HEK293 (cell line): Measurements from ENCODE around the gene AKAP9.
"Not testable (repeated sequence)": the region's sequence is repeated elsewhere in the genome, so short reads cannot be mapped to it uniquely, and the experiment has no call there.

Experiments
- CTCF ChIA-PET: fragments of 350-600 bp; formaldehyde crosslinking; extraction: SDS; loops from one replicate; lab custom pipeline; 2021; ENCODE audit warnings: antibody characterized with exemption; lab: Yijun Ruan, JAX
- POLR2A ChIA-PET: fragments of 300-600 bp; formaldehyde crosslinking; extraction: SDS; loops from one replicate; lab custom pipeline; 2020; ENCODE audit warnings: antibody characterized with exemption, inconsistent platforms; lab: Yijun Ruan, JAX
- H3K27ac ChIP-seq: fragments of 200-500 bp; sonication (Bioruptor generic); 2 replicates; pipeline ENCODE4 v1.5.1; 2014; ENCODE audit warnings: low read depth, low read length, control low read depth, inconsistent platforms; ENCODE audit errors: extremely low read depth
- H3K36me3 ChIP-seq, 2 experiments: fragments of 200-500 bp in 1 of 2; sonication (Bioruptor generic) in 1 of 2; 1 replicate in 1 of 2; 2 replicates in 1 of 2; pipeline ENCODE4 v1.5.1; 2014 to 2017; ENCODE audit warnings: inconsistent platforms in 2 of 2, low read length in 2 of 2; ENCODE audit not compliant: control insufficient read depth in 2 of 2, insufficient read depth in 1 of 2
- H3K4me1 ChIP-seq: fragments of 200-500 bp; sonication (Bioruptor generic); 2 replicates; pipeline ENCODE4 v1.5.1; 2014; ENCODE audit warnings: mild to moderate bottlenecking, low read length, inconsistent platforms; ENCODE audit not compliant: control insufficient read depth, insufficient read depth
- H3K4me3 ChIP-seq: 2 replicates; pipeline ENCODE4 v1.5.1; 2011; ENCODE audit warnings: low read depth, mild to moderate bottlenecking, control low read depth, low read length, moderate library complexity
- H3K9me3 ChIP-seq: fragments of 200-500 bp; sonication (Bioruptor generic); 2 replicates; pipeline ENCODE4 v1.5.1; 2014; ENCODE audit warnings: low read depth, low read length, inconsistent platforms; ENCODE audit not compliant: control insufficient read depth, insufficient read depth
- EGR2 ChIP-seq: fragments of 450-650 bp; formaldehyde crosslinking; IDR thresholded peaks from 2 replicates; pipeline ENCODE4 v1.5.1; 2016; ENCODE audit warnings: low read depth, missing biosample characterization, missing genetic modification characterization
- GLIS1 ChIP-seq: fragments of 450-650 bp; formaldehyde crosslinking; IDR thresholded peaks from 2 replicates; pipeline ENCODE4 v1.5.1; 2016; ENCODE audit warnings: missing biosample characterization, missing genetic modification characterization
- MYNN ChIP-seq: fragments of 450-650 bp; formaldehyde crosslinking; IDR thresholded peaks from 2 replicates; pipeline ENCODE4 v1.5.1; 2016; ENCODE audit warnings: missing biosample characterization, missing genetic modification characterization, borderline replicate concordance
- PRDM1 ChIP-seq: fragments of 450-650 bp; formaldehyde crosslinking; IDR thresholded peaks from 2 replicates; pipeline ENCODE4; 2016; ENCODE audit warnings: missing biosample characterization, missing genetic modification characterization
- SP7 ChIP-seq: fragments of 450-650 bp; formaldehyde crosslinking; IDR thresholded peaks from 2 replicates; pipeline ENCODE4 v1.5.1; 2016; ENCODE audit warnings: missing biosample characterization, missing genetic modification characterization
- YY2 ChIP-seq: fragments of 450-650 bp; formaldehyde crosslinking; IDR thresholded peaks from 2 replicates; pipeline ENCODE4 v1.5.1; 2016; ENCODE audit warnings: missing biosample characterization, missing genetic modification characterization
- ZIC2 ChIP-seq: fragments of 450-650 bp; formaldehyde crosslinking; IDR thresholded peaks from 2 replicates; pipeline ENCODE4 v1.5.1; 2016; ENCODE audit warnings: missing biosample characterization, missing genetic modification characterization
- ZNF16 ChIP-seq: fragments of 450-650 bp; formaldehyde crosslinking; IDR thresholded peaks from 2 replicates; pipeline ENCODE4 v1.5.1; 2016; ENCODE audit warnings: low read depth, missing biosample characterization, missing genetic modification characterization
- ZNF473 ChIP-seq: fragments of 450-650 bp; formaldehyde crosslinking; IDR thresholded peaks from 2 replicates; pipeline ENCODE4 v1.5.1; 2017; ENCODE audit warnings: missing biosample characterization, missing genetic modification characterization
- ZNF558 ChIP-seq: fragments of 450-650 bp; formaldehyde crosslinking; IDR thresholded peaks from 2 replicates; pipeline ENCODE4 v1.5.1; 2016; ENCODE audit warnings: missing biosample characterization, missing genetic modification characterization
- ZNF830 ChIP-seq: fragments of 450-650 bp; IDR thresholded peaks from 2 replicates; pipeline ENCODE4 v1.5.0; 2018; ENCODE audit warnings: missing biosample characterization, missing genetic modification characterization, low read depth, mild to moderate bottlenecking, moderate library complexity
- TF ChIP-seq, protein P1 (sequence below): fragments of 450-650 bp; formaldehyde crosslinking; IDR thresholded peaks from 2 replicates; pipeline ENCODE4 v1.5.1; 2016; ENCODE audit warnings: missing biosample characterization, missing genetic modification characterization
- TF ChIP-seq, protein P2 (sequence below): fragments of 450-650 bp; formaldehyde crosslinking; IDR thresholded peaks from 2 replicates; pipeline ENCODE4 v1.5.1; 2017; ENCODE audit warnings: missing biosample characterization, missing genetic modification characterization
- TF ChIP-seq, protein P3 (sequence below): fragments of 450-650 bp; formaldehyde crosslinking; IDR thresholded peaks from 2 replicates; pipeline ENCODE4 v1.5.1; 2016; ENCODE audit warnings: missing biosample characterization, missing genetic modification characterization

The AKAP9 gene

GRCh38 chr7:91892099-91892705 lies 48.5 kb upstream of the AKAP9 start:
- peak overlapping the region; percentile 34 for H3K27ac ChIP-seq
- H3K4me1 ChIP-seq, result peaks cover 12% of the 10 kb centered on the region
- POLR2A ChIA-PET, result no interaction called here
- no peaks in the 10 kb centered on the region for H3K36me3 ChIP-seq
- H3K4me3 ChIP-seq, result no peak overlapping the region
- TF ChIP-seq, protein P1, sequence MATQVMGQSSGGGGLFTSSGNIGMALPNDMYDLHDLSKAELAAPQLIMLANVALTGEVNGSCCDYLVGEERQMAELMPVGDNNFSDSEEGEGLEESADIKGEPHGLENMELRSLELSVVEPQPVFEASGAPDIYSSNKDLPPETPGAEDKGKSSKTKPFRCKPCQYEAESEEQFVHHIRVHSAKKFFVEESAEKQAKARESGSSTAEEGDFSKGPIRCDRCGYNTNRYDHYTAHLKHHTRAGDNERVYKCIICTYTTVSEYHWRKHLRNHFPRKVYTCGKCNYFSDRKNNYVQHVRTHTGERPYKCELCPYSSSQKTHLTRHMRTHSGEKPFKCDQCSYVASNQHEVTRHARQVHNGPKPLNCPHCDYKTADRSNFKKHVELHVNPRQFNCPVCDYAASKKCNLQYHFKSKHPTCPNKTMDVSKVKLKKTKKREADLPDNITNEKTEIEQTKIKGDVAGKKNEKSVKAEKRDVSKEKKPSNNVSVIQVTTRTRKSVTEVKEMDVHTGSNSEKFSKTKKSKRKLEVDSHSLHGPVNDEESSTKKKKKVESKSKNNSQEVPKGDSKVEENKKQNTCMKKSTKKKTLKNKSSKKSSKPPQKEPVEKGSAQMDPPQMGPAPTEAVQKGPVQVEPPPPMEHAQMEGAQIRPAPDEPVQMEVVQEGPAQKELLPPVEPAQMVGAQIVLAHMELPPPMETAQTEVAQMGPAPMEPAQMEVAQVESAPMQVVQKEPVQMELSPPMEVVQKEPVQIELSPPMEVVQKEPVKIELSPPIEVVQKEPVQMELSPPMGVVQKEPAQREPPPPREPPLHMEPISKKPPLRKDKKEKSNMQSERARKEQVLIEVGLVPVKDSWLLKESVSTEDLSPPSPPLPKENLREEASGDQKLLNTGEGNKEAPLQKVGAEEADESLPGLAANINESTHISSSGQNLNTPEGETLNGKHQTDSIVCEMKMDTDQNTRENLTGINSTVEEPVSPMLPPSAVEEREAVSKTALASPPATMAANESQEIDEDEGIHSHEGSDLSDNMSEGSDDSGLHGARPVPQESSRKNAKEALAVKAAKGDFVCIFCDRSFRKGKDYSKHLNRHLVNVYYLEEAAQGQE (tag by site-specific recombination), result no peak
- no peak for TF ChIP-seq ZNF16 (tag by site-specific recombination)
- no peak for TF ChIP-seq ZNF830 (tag by site-specific recombination)
- TF ChIP-seq, protein P2, sequence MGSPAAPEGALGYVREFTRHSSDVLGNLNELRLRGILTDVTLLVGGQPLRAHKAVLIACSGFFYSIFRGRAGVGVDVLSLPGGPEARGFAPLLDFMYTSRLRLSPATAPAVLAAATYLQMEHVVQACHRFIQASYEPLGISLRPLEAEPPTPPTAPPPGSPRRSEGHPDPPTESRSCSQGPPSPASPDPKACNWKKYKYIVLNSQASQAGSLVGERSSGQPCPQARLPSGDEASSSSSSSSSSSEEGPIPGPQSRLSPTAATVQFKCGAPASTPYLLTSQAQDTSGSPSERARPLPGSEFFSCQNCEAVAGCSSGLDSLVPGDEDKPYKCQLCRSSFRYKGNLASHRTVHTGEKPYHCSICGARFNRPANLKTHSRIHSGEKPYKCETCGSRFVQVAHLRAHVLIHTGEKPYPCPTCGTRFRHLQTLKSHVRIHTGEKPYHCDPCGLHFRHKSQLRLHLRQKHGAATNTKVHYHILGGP, result no peak
- no peak for TF ChIP-seq MYNN (tag by site-specific recombination)
- TF ChIP-seq GLIS1 (tag by site-specific recombination), result peak; percentile 70
- no peak for TF ChIP-seq ZNF473 (tag by site-specific recombination)
- peak; percentile 74 for TF ChIP-seq ZIC2 (tag by site-specific recombination)
- CTCF ChIA-PET, result interaction anchor here (0.7 to 2.9 kb wide), 2 partner anchors 11 to 19 kb away, joined by 3 to 20 read pairs; partner anchors contain the start of gene MTERF1
- no peaks in the 10 kb centered on the region for H3K9me3 ChIP-seq

DNA sequence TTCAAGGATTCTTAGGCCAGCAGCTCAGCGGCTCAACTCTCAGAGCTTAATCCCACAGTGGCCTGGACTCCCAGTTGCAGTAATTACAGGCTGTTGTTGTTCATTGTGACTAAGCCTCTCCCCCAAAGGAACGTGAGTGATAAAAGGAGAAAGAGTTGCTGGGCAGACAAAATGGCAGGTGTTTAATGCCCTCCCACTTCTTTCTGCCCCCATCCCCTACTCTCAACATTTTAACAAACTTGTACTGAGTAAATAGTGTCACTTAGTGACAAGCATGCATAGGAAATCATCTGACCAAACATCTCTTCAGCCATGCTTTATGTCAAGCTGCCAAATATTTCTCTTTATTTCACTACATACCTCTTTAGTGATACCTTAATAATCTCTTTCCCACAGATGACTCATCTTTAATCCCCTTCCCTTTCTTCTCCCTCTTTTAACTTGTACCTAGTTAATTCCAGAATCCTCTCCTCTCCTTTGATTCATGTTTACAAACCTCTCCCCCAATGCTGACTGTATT lies 47.8 kb upstream of the AKAP9 start:
- Histone ChIP-seq H3K9me3 (no peaks in the 10 kb centered on the region), H3K4me3 (no peak overlapping the region), H3K4me1 (peaks cover 12% of the 10 kb centered on the region), H3K27ac (peak overlapping the region; percentile 34), H3K36me3 (no peaks in the 10 kb centered on the region)
- CTCF ChIA-PET, result interaction anchor here (0.6 kb wide), 1 partner anchor 60 kb away, joined by 3 read pairs; no protein-coding TSS in a partner anchor
- POLR2A ChIA-PET, result no interaction called here
- TF ChIP-seq ZNF558 (no peak), YY2 (0 out of 2 replicates have a peak, but pooled peaks have one; percentile 41), SP7 (tag by site-specific recombination) (peak; percentile 82), EGR2 (tag by site-specific recombination) (peak; percentile 19; the same call in 1 of the 2 replicates), PRDM1 (peak; percentile 24; the same call in 1 of the 2 replicates)
- TF ChIP-seq, protein P3, sequence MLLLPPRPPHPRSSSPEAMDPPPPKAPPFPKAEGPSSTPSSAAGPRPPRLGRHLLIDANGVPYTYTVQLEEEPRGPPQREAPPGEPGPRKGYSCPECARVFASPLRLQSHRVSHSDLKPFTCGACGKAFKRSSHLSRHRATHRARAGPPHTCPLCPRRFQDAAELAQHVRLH, result no peak

DNA sequence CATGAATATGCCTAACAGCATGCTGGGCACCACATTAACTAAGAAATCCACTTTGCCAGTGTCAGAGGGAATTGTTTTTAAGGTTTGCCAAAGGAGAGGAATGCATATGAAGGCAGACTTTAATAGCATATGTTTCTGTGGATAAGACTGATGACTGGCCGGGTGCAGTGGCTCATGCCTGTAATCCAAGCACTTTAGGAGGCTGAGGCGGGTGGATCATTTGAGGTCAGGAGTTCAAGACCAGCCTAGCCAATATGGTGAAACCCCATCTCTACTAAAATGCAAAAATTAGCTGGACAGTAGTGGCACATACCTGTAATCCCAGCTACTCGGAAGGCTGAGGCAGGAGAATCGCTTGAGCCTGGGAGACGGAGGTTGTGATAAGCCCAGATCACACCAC lies 47.0 kb upstream of the AKAP9 start:
- H3K27ac ChIP-seq, H3K9me3 ChIP-seq, H3K4me3 ChIP-seq, H3K36me3 ChIP-seq, POLR2A ChIA-PET: not testable (repeated sequence)
- CTCF ChIA-PET, result interaction anchor here (0.6 kb wide), 1 partner anchor 61 kb away, joined by 3 read pairs; no protein-coding TSS in a partner anchor
- H3K4me1 ChIP-seq, result peaks cover 12% of the 10 kb centered on the region
